AG09309 (cell line): ENCODE measurements around the gene NDFIP2.
A peak's percentile ranks its signal among the peaks of the same experiment; 100 is the strongest.

Experiments
- DNase-seq: peaks from one replicate; pipeline ENCODE4 v3.0.0-alpha.2; 2010; ENCODE audit warnings: low read depth
- H3K4me3 ChIP-seq: 2 replicates; pipeline ENCODE4 v1.5.1; 2011; ENCODE audit warnings: mild to moderate bottlenecking, low read depth, low read length, moderate library complexity; ENCODE audit not compliant: control insufficient read depth
- CTCF ChIP-seq: IDR thresholded peaks from 2 replicates; pipeline ENCODE4 v1.5.1; 2011; ENCODE audit warnings: mild to moderate bottlenecking, low read depth, low read length, inconsistent platforms; ENCODE audit not compliant: insufficient read depth, control insufficient read depth; ENCODE audit errors: missing control alignments

The NDFIP2 gene

GRCh38 chr13:79451500-79451962, 29.4 kb upstream of the NDFIP2 start:
- H3K4me3 ChIP-seq = no peak overlapping the region
- TF ChIP-seq CTCF = no peak
- DNase-seq = peak; percentile 76

- no peak overlapping the region for H3K4me3 ChIP-seq
- DNase-seq = no peak
- TF ChIP-seq CTCF = no peak
These were observed 28.6 kb upstream of the NDFIP2 start for GRCh38 chr13:79452239-79452913.

- no peak for DNase-seq
- no peak overlapping the region for H3K4me3 ChIP-seq
- TF ChIP-seq CTCF = no peak
These were observed 25.6 kb upstream of the NDFIP2 start for GRCh38 chr13:79455331-79455730.

GRCh38 chr13:79456051-79456450, 24.9 kb upstream of the NDFIP2 start:
- no peak overlapping the region for H3K4me3 ChIP-seq
- no peak for TF ChIP-seq CTCF
- DNase-seq = no peak

GRCh38 chr13:79456656-79457365, 24.1 kb upstream of the NDFIP2 start:
- no peak for DNase-seq
- TF ChIP-seq CTCF = no peak
- H3K4me3 ChIP-seq = no peak overlapping the region

GRCh38 chr13:79457390-79457789, 23.6 kb upstream of the NDFIP2 start:
- DNase-seq = no peak
- no peak overlapping the region for H3K4me3 ChIP-seq
- TF ChIP-seq CTCF = no peak
